ENCODE data around the gene SLC16A2.
"Not testable (repeated sequence)": the region's sequence is repeated elsewhere in the genome, so short reads cannot be mapped to it uniquely, and the experiment has no call there.

The SLC16A2 gene

GRCh38 chrX:74515356-74515755, 94.1 kb downstream of the SLC16A2 start:
- DNase-seq (ENCODE audit: low read depth in 1 of 2, low spot score in 1 of 2), result no peak

GRCh38 chrX:74516013-74516412, 94.7 kb downstream of the SLC16A2 start:
- not testable (repeated sequence) for H3K27me3 ChIP-seq (ENCODE audit: insufficient read depth, poor library complexity, severe bottlenecking); H3K27ac ChIP-seq (replicated peaks); DNase-seq (ENCODE audit: low read depth in 1 of 2, low spot score in 1 of 2); H3K4me3 ChIP-seq (replicated peaks; ENCODE audit: insufficient read depth, low read length)

More at GRCh38 chrX:74515356-74515755, 94.1 kb downstream of the SLC16A2 start:
- Histone ChIP-seq H3K27me3 (ENCODE audit: insufficient read depth, poor library complexity, severe bottlenecking) (no peaks in the 10 kb centered on the region), H3K4me3 (replicated peaks; ENCODE audit: insufficient read depth, low read length) (no peak overlapping the region), H3K27ac (replicated peaks) (no peak overlapping the region)
- TF ChIP-seq REST (IDR thresholded peaks at IDR 0.05; ENCODE audit: insufficient replicate concordance, low read depth), result no peak
- TF ChIP-seq SPI1 (IDR thresholded peaks at IDR 0.05; ENCODE audit: borderline replicate concordance, low read depth), result no peak
- no peak for TF ChIP-seq POLR2AphosphoS5 (IDR thresholded peaks at IDR 0.05; ENCODE audit: low read depth)
- no peak for TF ChIP-seq GABPA (IDR thresholded peaks at IDR 0.05; ENCODE audit: low read depth)
- no peak for TF ChIP-seq CTCF (IDR thresholded peaks at IDR 0.05; ENCODE audit: insufficient read depth, low read length)

GRCh38 chrX:74519870-74520269, 98.6 kb downstream of the SLC16A2 start:
- no peak for DNase-seq (ENCODE audit: low read depth in 1 of 2, low spot score in 1 of 2)
- no peaks in the 10 kb centered on the region for H3K27me3 ChIP-seq (ENCODE audit: insufficient read depth, poor library complexity, severe bottlenecking)
- H3K4me3 ChIP-seq (replicated peaks; ENCODE audit: insufficient read depth, low read length), result no peak overlapping the region
- TF ChIP-seq POLR2AphosphoS5 (IDR thresholded peaks at IDR 0.05; ENCODE audit: low read depth), result no peak
- TF ChIP-seq REST (IDR thresholded peaks at IDR 0.05; ENCODE audit: insufficient replicate concordance, low read depth), result no peak
- TF ChIP-seq GABPA (IDR thresholded peaks at IDR 0.05; ENCODE audit: low read depth), result no peak
- no peak for TF ChIP-seq SPI1 (IDR thresholded peaks at IDR 0.05; ENCODE audit: borderline replicate concordance, low read depth)
- TF ChIP-seq CTCF (IDR thresholded peaks at IDR 0.05; ENCODE audit: insufficient read depth, low read length), result no peak
- no peak overlapping the region for H3K27ac ChIP-seq (replicated peaks)

GRCh38 chrX:74520291-74520690, 99.0 kb downstream of the SLC16A2 start:
- Histone ChIP-seq H3K27me3 (ENCODE audit: insufficient read depth, poor library complexity, severe bottlenecking) (no peaks in the 10 kb centered on the region), H3K27ac (replicated peaks) (no peak overlapping the region), H3K4me3 (replicated peaks; ENCODE audit: insufficient read depth, low read length) (no peak overlapping the region)
- TF ChIP-seq REST (IDR thresholded peaks at IDR 0.05; ENCODE audit: insufficient replicate concordance, low read depth) (no peak), SPI1 (IDR thresholded peaks at IDR 0.05; ENCODE audit: borderline replicate concordance, low read depth) (no peak), CTCF (IDR thresholded peaks at IDR 0.05; ENCODE audit: insufficient read depth, low read length) (no peak), GABPA (IDR thresholded peaks at IDR 0.05; ENCODE audit: low read depth) (no peak), POLR2AphosphoS5 (IDR thresholded peaks at IDR 0.05; ENCODE audit: low read depth) (no peak)
- DNase-seq (ENCODE audit: low read depth in 1 of 2, low spot score in 1 of 2), result no peak

Data from HL-60 (cell line).